Activated naive CD4-positive, alpha-beta T cell treated with anti-CD3 and anti-CD28 coated beads for 36 hours (primary cell): Measurements from ENCODE around the gene PLCB1. TPM values are rescaled to one million over a fixed set of nuclear protein-coding genes. Genes with fewer than 3 reads are reported as not detected.

Experiments used
- CTCF ChIA-PET: fragments of 350-600 bp; sonication (Branson Sonifier 250); formaldehyde crosslinking; loops from one replicate; lab custom pipeline; 2021; ENCODE audit warnings: antibody characterized with exemption; lab: Charles Lee
- DNase-seq: peaks from one replicate; pipeline ENCODE4 v3.0.0-alpha.2; 2020
- H3K27ac Mint-ChIP-seq: one replicate; pipeline ENCODE4 v1.8.0; 2021; ENCODE audit warnings: mild to moderate bottlenecking, mixed read lengths
- H3K27me3 Mint-ChIP-seq: one replicate; pipeline ENCODE4 v1.8.0; 2021; ENCODE audit warnings: low read depth, mixed read lengths
- H3K36me3 Mint-ChIP-seq: one replicate; pipeline ENCODE4 v1.8.0; 2021; ENCODE audit warnings: low read depth, mixed read lengths
- H3K4me1 Mint-ChIP-seq: one replicate; pipeline ENCODE4 v1.8.0; 2021; ENCODE audit warnings: low read depth, mixed read lengths
- H3K4me3 Mint-ChIP-seq: one replicate; pipeline ENCODE4 v1.8.0; 2021; ENCODE audit warnings: mild to moderate bottlenecking, moderate library complexity, mixed read lengths
- H3K9me3 Mint-ChIP-seq: one replicate; pipeline ENCODE4 v1.8.0; 2021; ENCODE audit warnings: mixed read lengths
- intact Hi-C: fragments of 100-400 bp; cut with micrococcal nuclease; formaldehyde crosslinking; loops from one replicate; pipeline ENCODE4 v1.15.1; 2023
- total RNA-seq, 2 experiments: library from RNA; stranded (reverse); gene quantifications; one replicate each; pipeline ENCODE4 v1.2.3, GENCODE V29; 2021

Gene PLCB1
- total RNA-seq, 2 experiments from 2014 or later: 1.2 TPM

DNA sequence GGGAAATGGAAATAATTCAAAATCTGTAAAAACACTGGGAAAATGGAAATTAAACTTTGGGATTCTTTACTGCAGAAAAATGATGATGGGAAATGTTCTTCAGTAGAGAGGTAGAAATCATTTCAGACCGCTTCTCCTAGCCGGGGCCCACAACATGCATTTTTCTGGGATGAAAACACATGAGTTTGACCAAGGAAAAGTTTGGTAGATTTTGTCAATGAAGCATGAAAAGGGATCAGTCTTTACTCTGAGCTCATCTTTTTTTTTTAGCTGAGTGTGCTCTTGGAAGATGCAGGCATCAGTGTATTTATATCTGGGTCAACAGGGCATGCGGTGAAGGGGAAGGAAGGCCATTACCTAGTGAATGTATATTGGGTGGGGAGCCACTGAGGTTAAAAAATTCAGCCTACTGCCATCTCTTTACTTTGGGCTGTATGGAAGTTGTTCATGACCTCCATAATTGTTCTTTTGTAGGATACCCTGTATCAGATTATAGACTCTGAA lies 36.8 kb downstream of the PLCB1 start:
- H3K4me1 Mint-ChIP-seq: no peaks in the 10 kb centered on the region
- H3K4me3 Mint-ChIP-seq: no peak overlapping the region
- no peak for DNase-seq
- CTCF ChIA-PET: no interaction called here
- peaks cover 3% of the 10 kb centered on the region for H3K27me3 Mint-ChIP-seq
- H3K9me3 Mint-ChIP-seq: no peaks in the 10 kb centered on the region
- intact Hi-C loops: no loop called here
- no peaks in the 10 kb centered on the region for H3K36me3 Mint-ChIP-seq
- H3K27ac Mint-ChIP-seq: no peak overlapping the region

GRCh38 chr20:8170921-8171320 lies 38.9 kb downstream of the PLCB1 start:
- no peak for DNase-seq
- Mint-ChIP-seq H3K4me1 (no peaks in the 10 kb centered on the region), H3K4me3 (no peak overlapping the region), H3K27me3 (peaks cover 3% of the 10 kb centered on the region), H3K27ac (no peak overlapping the region), H3K36me3 (no peaks in the 10 kb centered on the region), H3K9me3 (no peaks in the 10 kb centered on the region)
- CTCF ChIA-PET: interaction anchor here (1.0 kb wide), 1 partner anchor 11 kb away, joined by 3 read pairs; no protein-coding TSS in a partner anchor
- intact Hi-C loops: no loop called here

DNA sequence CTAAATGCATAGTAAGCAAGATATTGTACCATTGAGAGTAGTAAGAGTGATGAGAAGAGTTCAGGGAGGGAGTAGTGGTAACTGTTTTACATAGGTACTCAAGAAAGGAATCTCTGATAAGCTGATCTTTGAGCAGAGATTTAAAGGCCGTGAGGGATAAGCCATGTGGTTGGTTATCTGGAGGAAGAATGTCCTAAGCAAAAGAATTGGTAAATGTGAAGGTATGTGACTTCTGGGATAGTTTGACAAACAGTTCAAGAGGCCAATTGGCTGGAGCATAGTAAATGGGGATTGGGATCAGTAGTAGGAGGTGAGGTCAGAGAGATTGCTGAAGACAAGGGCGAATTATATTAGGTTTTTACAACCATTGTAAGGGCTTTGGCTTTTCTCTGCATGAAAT lies 40.1 kb downstream of the PLCB1 start:
- H3K36me3 Mint-ChIP-seq: no peaks in the 10 kb centered on the region
- no peak overlapping the region for H3K27ac Mint-ChIP-seq
- no peaks in the 10 kb centered on the region for H3K9me3 Mint-ChIP-seq
- CTCF ChIA-PET: interaction anchor here (1.0 kb wide), 1 partner anchor 10 kb away, joined by 3 read pairs; no protein-coding TSS in a partner anchor
- no peak overlapping the region for H3K4me3 Mint-ChIP-seq
- peaks cover 3% of the 10 kb centered on the region for H3K27me3 Mint-ChIP-seq
- intact Hi-C loops: no loop called here
- DNase-seq: no peak
- H3K4me1 Mint-ChIP-seq: no peaks in the 10 kb centered on the region

DNA sequence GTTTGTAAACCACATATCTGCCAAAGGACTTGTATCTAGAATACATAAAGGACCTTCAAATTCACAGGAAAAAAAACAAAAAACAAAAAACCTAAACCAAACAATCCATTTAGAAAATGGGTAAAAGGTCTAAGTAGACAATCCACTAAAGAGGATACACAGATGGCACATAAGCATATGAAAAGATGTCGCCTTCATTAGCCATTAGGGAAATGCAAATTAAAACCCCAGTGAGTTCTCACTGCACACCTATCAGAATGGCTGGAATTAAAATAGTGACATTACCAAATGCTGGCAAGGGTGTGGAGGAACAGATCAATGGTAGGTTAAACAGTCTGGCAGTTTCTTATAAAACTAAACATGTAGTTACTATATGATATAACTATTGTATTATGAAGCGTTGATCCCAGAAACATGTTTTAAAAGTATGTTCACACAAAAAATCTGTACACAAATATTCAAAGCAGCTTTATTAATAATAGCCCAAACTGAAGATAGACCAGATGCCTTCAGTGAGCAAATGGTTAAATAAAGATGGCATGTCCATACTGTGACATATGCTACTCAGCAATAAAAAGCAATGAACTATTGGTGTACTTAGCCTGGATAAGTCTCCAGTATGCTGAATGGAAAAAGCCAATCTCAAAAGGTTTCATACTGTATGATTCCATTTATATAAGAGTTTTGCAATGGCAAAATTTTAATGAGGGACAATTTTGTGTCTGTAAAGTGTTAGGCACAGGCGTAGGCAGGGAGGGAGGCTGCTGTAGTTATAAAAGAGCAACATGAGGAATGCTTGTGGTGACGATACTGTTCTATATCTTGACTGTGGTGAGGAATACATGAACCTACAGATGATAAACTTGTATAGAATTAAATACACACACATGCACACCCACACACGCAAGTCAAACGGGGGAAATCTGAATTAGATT lies 43.9 kb downstream of the PLCB1 start:
- intact Hi-C loops: no loop called here
- no peaks in the 10 kb centered on the region for H3K9me3 Mint-ChIP-seq
- H3K36me3 Mint-ChIP-seq: no peaks in the 10 kb centered on the region
- no peak overlapping the region for H3K27ac Mint-ChIP-seq
- peaks cover 3% of the 10 kb centered on the region for H3K27me3 Mint-ChIP-seq
- CTCF ChIA-PET: no interaction called here
- no peaks in the 10 kb centered on the region for H3K4me1 Mint-ChIP-seq
- no peak overlapping the region for H3K4me3 Mint-ChIP-seq
- DNase-seq: no peak

DNA sequence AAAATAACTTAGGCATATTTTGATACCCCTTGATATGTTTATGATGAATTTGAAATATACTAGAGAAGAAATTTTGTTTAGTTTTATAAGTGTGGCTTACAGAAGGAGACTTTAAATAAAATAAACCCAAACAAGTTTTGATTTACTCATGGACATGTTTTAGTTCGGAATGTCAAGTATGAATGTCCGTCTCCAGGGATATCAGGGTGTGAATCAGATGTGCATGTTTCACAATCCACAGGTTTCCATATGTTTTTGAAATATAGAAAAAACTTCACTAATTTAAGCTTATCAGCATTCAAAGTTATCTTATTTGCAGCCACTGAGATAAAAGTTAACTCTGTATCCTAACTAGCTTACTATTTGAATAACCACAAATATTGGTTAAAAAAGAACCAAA lies 51.5 kb downstream of the PLCB1 start:
- Mint-ChIP-seq H3K36me3 (no peaks in the 10 kb centered on the region), H3K4me1 (no peaks in the 10 kb centered on the region), H3K27me3 (peaks cover 12% of the 10 kb centered on the region), H3K9me3 (no peaks in the 10 kb centered on the region), H3K4me3 (no peak overlapping the region), H3K27ac (no peak overlapping the region)
- CTCF ChIA-PET: no interaction called here
- no peak for DNase-seq
- intact Hi-C loops: no loop called here

DNA sequence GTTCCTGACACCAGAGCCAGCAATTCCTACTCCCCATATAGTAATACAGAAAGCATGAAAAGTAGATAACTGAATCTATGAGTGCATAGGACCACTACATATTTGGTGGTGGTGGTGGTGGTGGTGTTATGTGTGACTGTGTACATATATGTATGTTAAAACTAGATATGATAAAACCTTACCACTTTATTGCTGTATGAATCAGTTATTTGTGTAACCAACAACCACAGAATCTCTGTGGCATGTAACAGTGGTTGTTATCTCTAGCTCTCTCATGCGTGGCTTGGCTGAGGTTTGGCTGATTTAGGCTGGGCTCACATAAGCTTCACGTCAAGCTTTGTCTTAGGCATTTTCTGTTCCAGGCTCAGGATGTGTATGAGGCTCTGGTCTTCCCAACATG lies 55.7 kb downstream of the PLCB1 start:
- Mint-ChIP-seq H3K4me3 (no peak overlapping the region), H3K27ac (no peak overlapping the region), H3K36me3 (no peaks in the 10 kb centered on the region), H3K27me3 (peaks cover 14% of the 10 kb centered on the region), H3K4me1 (no peaks in the 10 kb centered on the region), H3K9me3 (no peaks in the 10 kb centered on the region)
- intact Hi-C loops: no loop called here
- DNase-seq: no peak
- CTCF ChIA-PET: no interaction called here

DNA sequence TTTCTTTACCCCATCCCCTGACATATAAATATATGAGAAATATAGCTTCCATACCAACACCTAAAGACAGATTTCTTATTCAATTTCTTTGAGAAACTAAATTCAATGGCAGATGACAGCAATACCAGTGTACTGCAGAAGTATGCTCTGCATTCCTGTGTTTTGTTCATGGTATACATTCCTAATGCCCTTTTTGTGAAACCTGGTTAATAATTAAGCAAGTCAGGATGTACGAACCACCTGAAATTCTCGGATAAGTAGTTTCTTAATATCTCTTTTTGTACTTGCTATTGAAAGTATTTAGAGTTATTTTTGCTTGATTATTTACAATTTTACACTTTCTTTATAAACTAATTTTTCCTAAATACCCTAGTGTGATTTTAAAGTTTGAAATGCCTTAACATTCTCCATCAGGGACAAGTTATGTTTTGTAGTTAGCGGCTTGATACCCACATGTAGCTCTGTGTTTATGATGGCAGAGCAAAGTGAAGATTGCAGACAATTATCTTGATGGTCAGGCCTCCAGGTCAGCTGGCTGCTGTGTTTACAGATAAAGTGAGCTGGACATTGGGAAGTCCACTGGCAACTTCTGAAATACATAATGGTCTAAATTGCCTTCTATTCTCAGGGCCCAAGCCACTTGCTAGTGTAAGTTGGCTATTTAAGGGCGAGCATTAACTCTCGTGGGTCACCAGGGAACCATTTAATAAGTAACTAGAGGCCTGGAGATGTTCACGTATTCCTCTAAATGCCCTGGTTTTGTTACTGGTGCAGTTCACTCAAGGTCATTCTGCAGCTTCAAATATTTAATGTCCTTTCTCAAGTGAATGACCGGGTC lies 58.2 kb downstream of the PLCB1 start:
- Mint-ChIP-seq H3K36me3 (no peaks in the 10 kb centered on the region), H3K4me3 (no peak overlapping the region), H3K4me1 (no peaks in the 10 kb centered on the region), H3K9me3 (peaks cover 6% of the 10 kb centered on the region), H3K27me3 (peaks cover 12% of the 10 kb centered on the region), H3K27ac (no peak overlapping the region)
- CTCF ChIA-PET: no interaction called here
- DNase-seq: no peak
- intact Hi-C loops: no loop called here

- no peaks in the 10 kb centered on the region for H3K27me3 Mint-ChIP-seq
- no peaks in the 10 kb centered on the region for H3K36me3 Mint-ChIP-seq
- no peak overlapping the region for H3K27ac Mint-ChIP-seq
- CTCF ChIA-PET: no interaction called here
- no peaks in the 10 kb centered on the region for H3K4me1 Mint-ChIP-seq
- peaks cover 13% of the 10 kb centered on the region for H3K9me3 Mint-ChIP-seq
- intact Hi-C loops: no loop called here
- no peak for DNase-seq
- no peak overlapping the region for H3K4me3 Mint-ChIP-seq
Observed at GRCh38 chr20:8194721-8195120, 62.7 kb downstream of the PLCB1 start.

DNA sequence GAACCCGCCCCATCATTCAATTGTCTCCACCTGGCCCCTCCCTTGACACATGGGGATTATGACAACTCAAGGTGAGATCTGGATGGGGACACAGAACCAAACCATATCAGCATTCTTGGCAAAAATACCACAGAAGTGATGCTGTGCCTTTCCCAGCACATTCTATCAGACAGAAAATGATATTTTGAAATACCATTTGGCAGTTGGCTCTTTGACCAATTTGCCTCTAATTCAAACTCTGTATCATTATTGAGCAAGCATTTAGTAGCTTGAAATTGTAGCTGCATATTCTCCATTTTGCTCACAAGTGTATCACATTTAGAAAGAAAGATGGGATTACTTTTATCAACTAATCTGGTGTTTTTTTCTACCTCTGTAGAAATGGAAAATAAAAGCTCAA lies 64.0 kb downstream of the PLCB1 start:
- Mint-ChIP-seq H3K9me3 (peaks cover 13% of the 10 kb centered on the region), H3K27ac (no peak overlapping the region), H3K36me3 (no peaks in the 10 kb centered on the region), H3K4me1 (no peaks in the 10 kb centered on the region), H3K4me3 (no peak overlapping the region), H3K27me3 (no peaks in the 10 kb centered on the region)
- intact Hi-C loops: no loop called here
- CTCF ChIA-PET: no interaction called here
- DNase-seq: no peak

DNA sequence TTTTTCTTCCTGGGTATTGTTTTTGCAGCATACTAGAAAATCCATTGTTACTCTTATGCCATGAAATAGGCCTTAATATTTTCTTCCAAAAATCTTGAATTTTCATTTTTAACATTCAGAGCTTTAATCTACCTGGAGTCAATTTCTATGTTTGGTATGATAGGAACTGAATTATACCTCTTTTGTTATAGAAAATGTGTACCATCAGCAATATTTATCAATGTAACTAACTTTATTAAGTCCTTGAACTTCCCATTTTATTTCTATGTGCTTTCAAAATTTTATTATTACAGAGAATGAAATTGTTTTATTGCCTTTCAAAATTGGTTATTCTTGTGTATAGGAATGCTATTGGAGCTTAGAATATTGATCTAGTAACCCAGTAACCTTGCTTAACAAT lies 68.2 kb downstream of the PLCB1 start:
- no peak overlapping the region for H3K27ac Mint-ChIP-seq
- intact Hi-C loops: no loop called here
- no peaks in the 10 kb centered on the region for H3K4me1 Mint-ChIP-seq
- H3K4me3 Mint-ChIP-seq: no peak overlapping the region
- no peaks in the 10 kb centered on the region for H3K36me3 Mint-ChIP-seq
- DNase-seq: no peak
- H3K9me3 Mint-ChIP-seq: peaks cover 6% of the 10 kb centered on the region
- no peaks in the 10 kb centered on the region for H3K27me3 Mint-ChIP-seq
- CTCF ChIA-PET: no interaction called here

DNA sequence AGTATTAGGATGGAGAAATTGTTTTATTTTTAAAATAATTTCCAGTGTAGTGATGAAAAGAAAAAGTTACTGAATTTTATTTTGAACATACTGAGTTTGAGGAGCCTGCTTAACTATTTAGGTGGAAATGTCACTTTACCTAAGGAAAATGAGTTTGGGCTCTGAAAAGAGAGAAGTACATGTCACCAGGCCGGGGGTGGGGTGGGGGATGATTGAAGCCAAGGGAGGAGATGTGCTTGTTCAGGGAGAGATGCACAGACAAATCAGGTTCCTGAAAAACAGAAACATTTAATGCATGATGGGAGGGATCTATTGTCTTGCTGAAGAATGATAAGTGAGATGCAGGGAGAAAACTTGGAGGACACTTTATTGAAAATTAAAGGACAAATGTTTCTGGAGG lies 71.3 kb downstream of the PLCB1 start:
- DNase-seq: no peak
- H3K4me1 Mint-ChIP-seq: no peaks in the 10 kb centered on the region
- no peaks in the 10 kb centered on the region for H3K9me3 Mint-ChIP-seq
- H3K4me3 Mint-ChIP-seq: no peak overlapping the region
- H3K27me3 Mint-ChIP-seq: peaks cover 1% of the 10 kb centered on the region
- H3K27ac Mint-ChIP-seq: no peak overlapping the region
- CTCF ChIA-PET: no interaction called here
- intact Hi-C loops: no loop called here
- no peaks in the 10 kb centered on the region for H3K36me3 Mint-ChIP-seq

GRCh38 chr20:8205996-8206395 lies 73.9 kb downstream of the PLCB1 start:
- intact Hi-C loops: no loop called here
- no peak overlapping the region for H3K27ac Mint-ChIP-seq
- DNase-seq: no peak
- H3K4me3 Mint-ChIP-seq: no peak overlapping the region
- peaks cover 1% of the 10 kb centered on the region for H3K27me3 Mint-ChIP-seq
- no peaks in the 10 kb centered on the region for H3K4me1 Mint-ChIP-seq
- CTCF ChIA-PET: no interaction called here
- no peaks in the 10 kb centered on the region for H3K36me3 Mint-ChIP-seq
- H3K9me3 Mint-ChIP-seq: no peaks in the 10 kb centered on the region
